ENCODE measurements around the gene VWA2.

- no peak for TF ChIP-seq CTCF (conservative IDR thresholded peaks at IDR 0.05)
- TF ChIP-seq ZFX (IDR thresholded peaks at IDR 0.05) = no peak
Observed at GRCh38 chr10:114285961-114286441, 46.9 kb downstream of the VWA2 start.

All from C4-2B (cell line).